LHCN-M2 (cell line): Measurements from ENCODE around the gene NR4A1. TPM values are rescaled to one million over a fixed set of nuclear protein-coding genes. Genes with fewer than 3 reads are reported as not detected.

Source experiments
- DNase-seq: peaks from one replicate; pipeline ENCODE4 v3.0.0-alpha.2; 2012; ENCODE audit warnings: low read depth
- polyA plus RNA-seq: library from polyadenylated mRNA; unstranded; fragments of >200 nt; gene quantifications from one replicate; pipeline ENCODE4 v1.2.1, GENCODE V29; 2012; ENCODE audit warnings: missing spikeins
- total RNA-seq: library from RNA; depleted of rRNA; stranded (reverse); fragments of >200 nt; gene quantifications from 2 replicates; pipeline ENCODE4 v1.2.3, GENCODE V29; 2014; rRNA removed

The NR4A1 gene
- 1.3 and 2.3 TPM in 2 replicates for total RNA-seq
- 1.1 TPM for polyA plus RNA-seq

DNA sequence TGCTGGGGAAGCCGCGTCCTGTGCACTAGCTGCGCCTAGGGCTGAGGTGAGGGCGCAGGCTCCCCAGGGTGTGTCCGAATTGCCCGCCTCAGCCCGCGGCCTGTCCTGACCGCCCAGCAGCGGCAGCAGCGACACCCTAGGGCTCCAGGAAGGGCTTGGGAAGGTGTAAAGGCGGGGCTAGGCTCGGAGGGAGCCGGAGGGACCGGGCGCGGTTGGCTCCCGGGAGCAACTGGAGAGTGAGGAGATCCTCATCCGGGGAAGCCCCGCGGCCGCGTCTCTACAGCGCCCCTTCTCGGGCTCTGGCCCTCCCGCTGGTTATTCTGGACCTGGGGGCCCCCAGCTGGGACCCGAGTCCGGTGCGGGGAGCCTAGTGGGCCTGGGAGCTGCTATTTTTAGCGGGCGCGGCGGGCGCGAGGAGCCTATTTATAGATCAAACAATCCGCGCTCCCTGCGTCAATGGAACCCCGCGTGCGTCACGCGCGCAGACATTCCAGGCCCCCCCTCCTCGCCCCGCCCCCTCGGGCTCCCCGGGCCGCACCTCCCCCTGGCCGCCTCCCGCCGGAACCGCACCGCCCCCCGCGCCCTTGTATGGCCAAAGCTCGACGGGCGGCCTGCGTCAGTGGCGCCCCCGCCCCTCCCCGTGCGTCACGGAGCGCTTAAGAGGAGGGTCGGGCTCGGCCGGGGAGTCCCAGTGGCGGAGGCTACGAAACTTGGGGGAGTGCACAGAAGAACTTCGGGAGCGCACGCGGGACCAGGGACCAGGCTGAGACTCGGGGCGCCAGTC lies at the start of gene NR4A1:
Gene NR4A1, plus strand, starts transcription at position 685 of the 784 bp plus-strand sequence. CDS start 2,887 bp downstream, outside the sequence.
- peak; percentile 78 for DNase-seq

- DNase-seq, result no peak
Observed at GRCh38 chr12:52003016-52003550, 48.2 kb upstream of the NR4A1 start.

- no peak for DNase-seq
Observed at GRCh38 chr12:52003591-52003990, 47.7 kb upstream of the NR4A1 start.

DNA sequence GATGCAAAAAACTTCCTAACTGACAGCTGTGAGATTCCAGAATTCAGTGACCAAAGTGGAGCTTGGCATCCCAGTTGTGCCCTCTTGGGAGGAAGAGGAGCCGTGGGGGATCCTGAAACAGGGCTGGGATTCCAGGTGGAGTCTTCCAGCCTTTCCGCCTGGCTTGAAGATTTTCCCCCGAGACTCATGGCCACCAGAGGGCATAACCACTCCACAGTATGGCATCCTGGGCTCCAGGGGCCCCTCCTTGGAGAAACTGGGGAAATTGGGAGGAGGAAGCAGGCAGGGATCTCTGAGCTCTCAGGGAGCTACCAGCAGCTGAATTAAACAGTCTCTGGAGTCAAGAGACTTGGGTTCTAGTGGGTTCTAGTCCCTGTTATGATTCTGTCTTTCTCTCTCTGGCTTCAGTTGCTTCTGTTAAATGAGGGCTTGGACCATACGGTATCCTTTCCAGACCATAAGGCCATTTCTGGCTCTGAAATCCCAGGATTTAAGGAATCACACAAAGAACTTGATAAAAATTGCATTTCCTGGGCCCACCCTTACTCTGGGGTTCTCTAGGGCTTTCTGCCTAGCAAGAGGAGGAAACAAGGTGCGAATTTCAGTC lies 47.1 kb upstream of the NR4A1 start:
- peak; percentile 49 for DNase-seq

DNA sequence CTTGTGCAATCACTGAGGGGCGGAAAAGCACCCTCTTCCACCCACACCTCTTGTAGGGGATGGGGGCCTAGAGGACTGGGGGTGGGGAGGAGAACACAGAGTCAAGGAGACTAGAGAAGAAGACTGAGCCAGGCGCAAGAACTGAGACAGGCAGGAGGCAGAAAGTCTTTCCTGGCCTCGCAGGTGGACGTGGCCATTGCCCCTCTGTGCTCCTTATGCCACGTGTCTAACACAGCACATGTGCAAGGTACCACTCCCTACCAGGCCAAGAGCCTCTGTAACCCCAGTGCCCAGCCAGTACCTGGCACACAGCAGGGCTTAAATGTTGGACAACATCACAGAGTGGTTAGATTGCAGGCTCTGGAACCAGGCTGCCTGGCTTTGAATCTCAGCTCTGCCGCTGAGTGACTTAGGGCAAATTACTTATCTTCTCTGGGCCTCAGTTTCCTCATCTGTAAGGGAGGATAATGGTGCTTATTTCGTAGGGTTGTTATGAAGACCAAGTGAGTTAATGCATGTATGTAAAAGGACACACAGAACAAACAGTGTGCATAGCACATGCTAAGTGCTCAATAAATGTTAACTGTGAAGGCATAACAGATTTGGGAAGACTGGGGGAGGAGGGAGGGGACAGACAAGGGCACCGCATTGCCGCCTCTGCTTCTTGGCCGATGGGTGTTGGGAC lies 45.9 kb upstream of the NR4A1 start:
- no peak for DNase-seq

- no peak for DNase-seq
Observed at GRCh38 chr12:52005903-52006703, 45.1 kb upstream of the NR4A1 start.

DNA sequence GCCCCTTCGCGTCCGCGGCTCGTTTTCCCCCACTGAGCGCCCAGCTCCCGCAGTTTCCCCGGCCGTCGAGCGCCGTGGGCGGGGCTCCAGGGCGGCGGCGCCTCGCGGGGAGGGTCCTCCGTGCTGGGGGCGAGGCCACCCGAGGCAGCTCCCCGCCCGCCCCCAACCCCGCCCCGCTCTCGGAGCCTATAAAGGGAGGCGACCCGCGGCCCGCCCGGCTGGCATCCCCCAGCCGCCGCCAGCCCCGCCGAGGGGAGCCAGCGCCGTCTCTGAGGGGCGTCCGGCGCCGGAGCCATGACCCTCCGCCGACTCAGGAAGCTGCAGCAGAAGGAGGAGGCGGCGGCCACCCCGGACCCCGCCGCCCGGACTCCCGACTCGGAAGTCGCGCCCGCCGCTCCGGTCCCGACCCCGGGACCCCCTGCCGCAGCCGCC lies 44.5 kb upstream of the NR4A1 start, which contains the start of gene TAMALIN:
Gene TAMALIN, plus strand, starts transcription at position 221 of the 432 bp plus-strand sequence. Its CDS starts 74 bp downstream, at position 295.
- DNase-seq, result peak; percentile 19

DNA sequence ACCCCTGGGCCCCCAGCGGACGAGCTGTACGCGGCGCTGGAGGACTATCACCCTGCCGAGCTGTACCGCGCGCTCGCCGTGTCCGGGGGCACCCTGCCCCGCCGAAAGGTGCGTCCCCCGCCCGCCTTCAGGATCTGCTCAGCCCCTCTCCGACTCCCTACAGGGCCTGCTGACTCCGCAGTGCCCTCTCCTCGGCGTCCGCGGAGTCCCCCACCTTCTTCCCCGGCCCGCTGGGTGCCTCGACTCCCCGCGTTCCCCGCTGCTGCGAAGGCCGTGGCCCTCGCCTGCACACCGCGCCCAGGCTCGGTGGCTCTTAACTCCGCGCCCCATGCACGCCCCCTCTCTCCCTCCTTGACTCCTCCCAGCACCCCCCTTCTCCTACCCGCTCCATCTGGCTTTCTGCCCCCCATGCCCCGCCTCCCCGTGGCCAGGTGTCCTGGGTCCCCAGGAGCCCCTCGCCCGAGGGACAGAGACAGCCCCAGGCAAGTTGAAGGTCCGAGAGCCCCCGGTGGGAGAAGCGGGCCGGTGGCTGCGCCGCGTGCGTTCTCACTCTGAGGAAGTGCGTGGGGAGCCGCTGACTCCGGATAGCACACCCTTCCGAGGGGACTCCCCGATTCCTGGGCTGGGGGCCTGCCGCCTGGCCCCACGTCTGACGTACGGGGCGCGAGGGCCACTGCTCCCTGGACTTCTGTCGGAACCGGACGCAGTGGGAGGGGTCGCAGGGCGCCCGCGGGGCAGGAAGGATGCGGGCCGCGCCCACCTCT lies 43.9 kb upstream of the NR4A1 start:
- DNase-seq, result no peak

DNA sequence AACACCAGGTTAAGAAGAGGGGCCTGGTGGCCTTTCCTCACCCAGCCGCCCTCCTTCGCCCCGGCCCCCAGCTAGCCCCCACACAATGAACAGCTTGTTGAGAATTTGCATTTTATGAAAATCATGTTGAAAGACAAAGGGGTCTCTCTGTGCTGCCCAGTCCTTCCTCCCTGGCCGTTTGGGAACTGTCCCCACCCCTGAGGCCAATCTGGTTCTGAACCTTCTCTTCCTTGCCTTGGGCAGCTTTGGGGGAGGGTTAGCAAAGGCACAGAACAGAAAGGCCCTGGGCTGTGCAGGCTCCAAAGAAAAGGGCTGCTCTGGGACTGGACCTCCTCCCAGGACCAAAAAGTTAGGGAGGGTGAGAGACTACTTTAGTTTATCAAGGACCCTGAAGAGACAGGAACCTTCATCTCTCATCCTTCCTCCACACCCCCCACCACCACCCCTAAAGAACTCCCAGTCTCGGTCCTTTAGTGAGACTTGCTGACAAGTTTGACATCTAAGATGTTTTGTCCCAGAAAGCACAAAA lies 43.2 kb upstream of the NR4A1 start:
- no peak for DNase-seq

- DNase-seq, result no peak
Observed at GRCh38 chr12:52009081-52009751, 42.0 kb upstream of the NR4A1 start.

- DNase-seq, result peak; percentile 73
Observed at GRCh38 chr12:52010152-52010622, 41.1 kb upstream of the NR4A1 start.

- no peak for DNase-seq
Observed at GRCh38 chr12:52010692-52011601, 40.3 kb upstream of the NR4A1 start.

DNA sequence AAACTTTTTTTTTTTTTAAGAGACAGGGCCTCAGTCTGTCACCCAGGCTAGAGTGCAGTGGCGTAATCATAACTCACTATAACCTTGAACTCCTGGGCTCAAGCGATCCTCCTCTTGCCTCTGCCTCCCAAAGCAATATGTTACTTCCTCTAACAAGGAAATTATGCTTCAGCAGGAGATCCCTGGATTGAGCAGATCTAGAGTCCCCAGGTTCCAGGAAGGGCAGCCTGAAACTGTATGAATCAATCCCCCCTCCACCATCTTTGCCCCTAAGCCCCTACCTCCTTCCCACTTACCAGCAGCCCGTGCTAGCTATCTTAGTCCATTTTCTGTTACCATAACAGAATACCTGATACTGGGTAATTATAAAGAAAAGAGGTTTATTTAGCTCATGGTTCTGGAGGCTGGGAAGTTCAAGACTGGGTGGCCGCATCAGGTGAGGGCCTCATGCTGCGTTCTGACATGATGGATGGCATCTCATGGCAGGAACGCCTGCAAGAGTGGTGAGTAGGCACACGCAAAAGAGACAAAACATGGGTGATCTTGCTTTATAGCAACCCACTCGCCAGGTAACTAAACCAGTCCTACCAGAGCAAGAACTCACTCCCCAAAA lies 39.5 kb upstream of the NR4A1 start:
- no peak for DNase-seq

DNA sequence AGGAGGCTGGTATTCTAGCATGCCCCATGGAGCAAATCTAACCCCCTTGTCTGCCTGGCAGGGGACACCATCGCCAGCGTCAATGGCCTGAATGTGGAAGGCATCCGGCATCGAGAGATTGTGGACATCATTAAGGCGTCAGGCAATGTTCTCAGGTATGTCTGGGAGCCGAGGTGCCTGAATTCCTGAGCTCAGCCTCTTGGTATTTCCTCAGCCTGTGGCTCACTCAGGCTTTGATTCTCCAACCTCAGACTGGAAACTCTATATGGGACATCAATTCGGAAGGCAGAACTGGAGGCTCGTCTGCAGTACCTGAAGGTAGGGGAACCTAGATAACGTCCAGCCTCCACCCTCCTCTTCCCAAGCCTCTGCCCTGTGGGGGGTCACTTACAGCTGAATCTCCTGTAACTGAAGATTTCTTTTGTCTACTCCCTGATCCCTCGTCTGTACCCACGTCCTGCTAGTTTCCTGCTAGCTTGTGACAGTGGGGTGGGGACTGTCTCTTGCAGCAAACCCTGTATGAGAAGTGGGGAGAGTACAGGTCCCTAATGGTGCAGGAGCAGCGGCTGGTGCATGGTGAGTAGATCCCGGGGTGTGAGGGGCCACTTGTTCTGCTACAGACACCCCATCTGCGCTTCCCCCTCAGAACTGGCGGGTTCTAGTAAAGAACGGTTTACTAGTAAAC lies 37.5 kb upstream of the NR4A1 start:
- DNase-seq, result no peak

DNA sequence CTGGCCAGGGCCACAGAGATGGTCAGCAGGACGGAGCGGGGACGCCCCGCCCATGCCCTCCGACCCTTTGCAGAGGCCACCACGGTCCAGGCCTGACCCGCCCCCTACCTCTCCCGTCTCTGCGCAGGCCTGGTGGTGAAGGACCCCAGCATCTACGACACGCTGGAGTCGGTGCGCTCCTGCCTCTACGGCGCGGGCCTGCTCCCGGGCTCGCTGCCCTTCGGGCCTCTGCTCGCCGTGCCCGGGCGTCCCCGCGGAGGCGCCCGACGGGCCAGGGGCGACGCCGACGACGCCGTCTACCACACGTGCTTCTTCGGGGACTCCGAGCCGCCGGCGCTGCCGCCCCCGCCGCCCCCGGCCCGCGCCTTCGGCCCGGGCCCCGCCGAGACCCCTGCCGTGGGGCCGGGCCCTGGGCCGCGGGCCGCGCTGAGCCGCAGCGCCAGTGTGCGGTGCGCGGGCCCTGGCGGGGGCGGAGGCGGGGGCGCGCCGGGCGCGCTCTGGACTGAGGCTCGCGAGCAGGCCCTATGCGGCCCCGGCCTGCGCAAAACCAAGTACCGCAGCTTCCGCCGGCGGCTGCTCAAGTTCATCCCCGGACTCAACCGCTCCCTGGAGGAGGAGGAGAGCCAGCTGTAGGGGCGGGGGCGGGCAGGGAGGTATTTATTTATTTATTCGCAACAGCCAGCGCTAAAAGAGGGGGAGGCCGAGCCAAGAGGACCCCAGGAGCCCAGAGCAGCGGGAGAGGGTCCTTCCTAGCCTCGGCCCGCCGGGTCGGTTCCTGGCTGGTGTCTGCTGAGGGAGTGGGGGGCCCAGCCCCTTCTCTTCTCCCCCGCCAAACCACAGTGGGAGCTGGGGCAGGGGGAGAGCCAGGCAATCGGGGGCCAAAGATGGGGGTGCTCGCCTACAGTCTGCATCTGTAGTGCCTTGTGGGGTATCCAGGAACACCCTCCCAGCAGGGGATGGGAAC lies 36.4 kb upstream of the NR4A1 start:
- no peak for DNase-seq

DNA sequence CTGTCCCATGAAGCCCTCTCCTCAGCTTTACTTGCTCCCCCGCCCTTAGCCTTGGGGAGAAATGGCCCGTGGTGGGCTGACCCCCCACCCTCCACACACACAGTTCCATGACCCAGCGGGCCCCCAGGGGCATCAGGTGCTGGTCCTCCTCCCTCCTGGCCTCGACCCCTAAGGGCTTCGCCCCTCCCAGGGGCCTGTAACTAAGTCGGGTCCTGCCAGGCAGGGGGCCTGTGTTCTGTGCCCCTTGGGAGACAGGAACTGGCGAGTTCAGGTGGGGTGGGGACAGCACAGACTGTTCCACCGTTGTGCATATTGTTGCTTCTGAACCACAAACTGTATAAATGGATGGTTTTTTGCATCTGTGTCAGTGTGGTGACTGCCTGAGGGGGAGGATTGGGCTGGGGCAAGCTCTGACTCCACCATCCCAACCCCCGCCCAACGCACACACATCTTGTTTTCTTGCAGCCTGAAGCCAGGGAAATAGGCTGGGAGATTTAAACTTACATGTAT lies 35.7 kb upstream of the NR4A1 start:
- no peak for DNase-seq
